Measurements from ENCODE around the gene KLK14. TPM values are rescaled to one million over a fixed set of nuclear protein-coding genes. Genes with fewer than 3 reads are reported as not detected.

The KLK14 gene
- total RNA-seq, 1 donor from 2014 or later: 1.2 TPM

- H3K4me1 Mint-ChIP-seq (ENCODE audit: low read depth): no peaks in the 10 kb centered on the region
- no peaks in the 10 kb centered on the region for H3K27me3 Mint-ChIP-seq (ENCODE audit: insufficient read depth)
- H3K4me3 Mint-ChIP-seq: no peak overlapping the region
- DNase-seq (ENCODE audit: low spot score): no peak
- no peaks in the 10 kb centered on the region for H3K9me3 Mint-ChIP-seq
- intact Hi-C loops (cut with micrococcal nuclease): no loop called here
- no peak overlapping the region for H3K27ac Mint-ChIP-seq
- H3K36me3 Mint-ChIP-seq (ENCODE audit: low read depth): no peaks in the 10 kb centered on the region
These were observed 42.5 kb downstream of the KLK14 start for GRCh38 chr19:51040151-51040550.

- intact Hi-C loops (cut with micrococcal nuclease): no loop called here
- Mint-ChIP-seq H3K27ac (no peak overlapping the region), H3K4me3 (no peak overlapping the region), H3K4me1 (ENCODE audit: low read depth) (no peaks in the 10 kb centered on the region), H3K36me3 (ENCODE audit: low read depth) (no peaks in the 10 kb centered on the region), H3K27me3 (ENCODE audit: insufficient read depth) (peaks cover 3% of the 10 kb centered on the region), H3K9me3 (no peaks in the 10 kb centered on the region)
- no peak for DNase-seq (ENCODE audit: low spot score)
These were observed 46.2 kb downstream of the KLK14 start for GRCh38 chr19:51036519-51036918.

GRCh38 chr19:51034704-51035103, 48.0 kb downstream of the KLK14 start, which contains the start of gene KLK12:
Gene KLK12, minus strand, starts transcription at chr19:51035002. Its CDS starts 381 bp downstream, at chr19:51034621.
- Mint-ChIP-seq H3K27ac (no peak within 1 kb of the TSS), H3K4me1 (ENCODE audit: low read depth) (no peaks in the 10 kb centered on the region), H3K27me3 (ENCODE audit: insufficient read depth) (peaks cover 3% of the 10 kb centered on the region), H3K9me3 (no peaks in the 10 kb centered on the region), H3K4me3 (no peak within 1 kb of the TSS), H3K36me3 (ENCODE audit: low read depth) (no peaks in the 10 kb centered on the region)
- no peak for DNase-seq (ENCODE audit: low spot score)
- intact Hi-C loops (cut with micrococcal nuclease): no loop called here

- intact Hi-C loops (cut with micrococcal nuclease): no loop called here
- Mint-ChIP-seq H3K4me1 (ENCODE audit: low read depth) (no peaks in the 10 kb centered on the region), H3K9me3 (no peaks in the 10 kb centered on the region), H3K36me3 (ENCODE audit: low read depth) (no peaks in the 10 kb centered on the region), H3K27me3 (ENCODE audit: insufficient read depth) (peaks cover 3% of the 10 kb centered on the region), H3K27ac (no peak overlapping the region), H3K4me3 (no peak overlapping the region)
- no peak for DNase-seq (ENCODE audit: low spot score)
These were observed 50.8 kb downstream of the KLK14 start for GRCh38 chr19:51031880-51032225.

- no peaks in the 10 kb centered on the region for H3K4me1 Mint-ChIP-seq (ENCODE audit: low read depth)
These were observed 51.3 kb downstream of the KLK14 start for GRCh38 chr19:51031220-51031879.

GRCh38 chr19:51030631-51031030, 52.1 kb downstream of the KLK14 start:
- no peaks in the 10 kb centered on the region for H3K36me3 Mint-ChIP-seq (ENCODE audit: low read depth)
- intact Hi-C loops (cut with micrococcal nuclease): no loop called here
- peaks cover 5% of the 10 kb centered on the region for H3K27me3 Mint-ChIP-seq (ENCODE audit: insufficient read depth)

More at GRCh38 chr19:51031220-51031879, 51.3 kb downstream of the KLK14 start:
- intact Hi-C loops (cut with micrococcal nuclease): no loop called here
- no peaks in the 10 kb centered on the region for H3K36me3 Mint-ChIP-seq (ENCODE audit: low read depth)
- DNase-seq (ENCODE audit: low spot score): no peak
- no peak overlapping the region for H3K4me3 Mint-ChIP-seq
- no peaks in the 10 kb centered on the region for H3K9me3 Mint-ChIP-seq
- H3K27me3 Mint-ChIP-seq (ENCODE audit: insufficient read depth): peaks cover 5% of the 10 kb centered on the region
- H3K27ac Mint-ChIP-seq: no peak overlapping the region

GRCh38 chr19:51029718-51030117, 53.0 kb downstream of the KLK14 start:
- H3K27ac Mint-ChIP-seq: no peak overlapping the region
- DNase-seq (ENCODE audit: low spot score): no peak
- no peaks in the 10 kb centered on the region for H3K36me3 Mint-ChIP-seq (ENCODE audit: low read depth)
- no peaks in the 10 kb centered on the region for H3K4me1 Mint-ChIP-seq (ENCODE audit: low read depth)
- H3K4me3 Mint-ChIP-seq: no peak overlapping the region
- intact Hi-C loops (cut with micrococcal nuclease): no loop called here
- no peaks in the 10 kb centered on the region for H3K9me3 Mint-ChIP-seq
- H3K27me3 Mint-ChIP-seq (ENCODE audit: insufficient read depth): peaks cover 5% of the 10 kb centered on the region

More at GRCh38 chr19:51030631-51031030, 52.1 kb downstream of the KLK14 start:
- no peak overlapping the region for H3K27ac Mint-ChIP-seq
- H3K4me3 Mint-ChIP-seq: no peak overlapping the region
- no peaks in the 10 kb centered on the region for H3K4me1 Mint-ChIP-seq (ENCODE audit: low read depth)
- H3K9me3 Mint-ChIP-seq: no peaks in the 10 kb centered on the region
- no peak for DNase-seq (ENCODE audit: low spot score)

Other genes starting within 250 kb of the KLK14 start
- not detected in 2 replicates for gene KLK15, start 249.3 kb downstream of the KLK14 start, total RNA-seq
- gene KLK3, start 228.0 kb downstream of the KLK14 start, total RNA-seq: not detected in 2 replicates
- gene KLK2, start 209.4 kb downstream of the KLK14 start, total RNA-seq: not detected in 2 replicates
- not detected in 2 replicates for gene KLK4, start 171.5 kb downstream of the KLK14 start, total RNA-seq
- gene KLK5, start 129.8 kb downstream of the KLK14 start, total RNA-seq: not detected in 2 replicates
- gene KLK6, start 113.3 kb downstream of the KLK14 start, total RNA-seq: not detected in 2 replicates
- not detected in 2 replicates for gene KLK7, start 99.0 kb downstream of the KLK14 start, total RNA-seq
- not detected in 2 replicates for gene KLK8, start 81.3 kb downstream of the KLK14 start, total RNA-seq
- gene KLK10, start 63.2 kb downstream of the KLK14 start, total RNA-seq: not detected in 2 replicates
- gene KLK11, start 56.3 kb downstream of the KLK14 start, total RNA-seq: not detected in 2 replicates
- gene KLK12, start 47.9 kb downstream of the KLK14 start, total RNA-seq: not detected in 2 replicates
- gene KLK13, start 17.8 kb downstream of the KLK14 start, total RNA-seq: not detected in 2 replicates
- gene CTU1, start 25.5 kb upstream of the KLK14 start, total RNA-seq: 12.5 and 14.0 TPM in 2 replicates
- gene SIGLEC9, start 42.0 kb upstream of the KLK14 start, total RNA-seq: 0.29 and 0.42 TPM in 2 replicates
- gene SIGLEC7, start 59.4 kb upstream of the KLK14 start, total RNA-seq: not detected in 2 replicates
- gene CD33, start 142.2 kb upstream of the KLK14 start, total RNA-seq: 6.3 and 6.8 TPM in 2 replicates
- not detected in 2 replicates for gene SIGLECL1, start 168.2 kb upstream of the KLK14 start, total RNA-seq
- 1.2 and 1.3 TPM in 2 replicates for gene IGLON5, start 228.8 kb upstream of the KLK14 start, total RNA-seq

Data from activated T-helper 1 cell treated with anti-CD3 and anti-CD28 coated beads, Interleukin-12 subunit alpha, Interleukin-12 subunit beta, Interleukin-2, Interleukin-4 antibody, amounts not matched to agents 30 ng/mL and 10 ng/mL and 1 ng/mL, durations not matched to agents 14 hours and 24 hours and 36 hours (primary cell).